Measurements from ENCODE around the gene SV2C. TPM values are rescaled to one million over a fixed set of nuclear protein-coding genes. Genes with fewer than 3 reads are reported as not detected.

Gene SV2C
- total RNA-seq, 4 donors from 2014 or later, result 0.18 to 0.85 (median 0.27) TPM; not detected in 1

DNA sequence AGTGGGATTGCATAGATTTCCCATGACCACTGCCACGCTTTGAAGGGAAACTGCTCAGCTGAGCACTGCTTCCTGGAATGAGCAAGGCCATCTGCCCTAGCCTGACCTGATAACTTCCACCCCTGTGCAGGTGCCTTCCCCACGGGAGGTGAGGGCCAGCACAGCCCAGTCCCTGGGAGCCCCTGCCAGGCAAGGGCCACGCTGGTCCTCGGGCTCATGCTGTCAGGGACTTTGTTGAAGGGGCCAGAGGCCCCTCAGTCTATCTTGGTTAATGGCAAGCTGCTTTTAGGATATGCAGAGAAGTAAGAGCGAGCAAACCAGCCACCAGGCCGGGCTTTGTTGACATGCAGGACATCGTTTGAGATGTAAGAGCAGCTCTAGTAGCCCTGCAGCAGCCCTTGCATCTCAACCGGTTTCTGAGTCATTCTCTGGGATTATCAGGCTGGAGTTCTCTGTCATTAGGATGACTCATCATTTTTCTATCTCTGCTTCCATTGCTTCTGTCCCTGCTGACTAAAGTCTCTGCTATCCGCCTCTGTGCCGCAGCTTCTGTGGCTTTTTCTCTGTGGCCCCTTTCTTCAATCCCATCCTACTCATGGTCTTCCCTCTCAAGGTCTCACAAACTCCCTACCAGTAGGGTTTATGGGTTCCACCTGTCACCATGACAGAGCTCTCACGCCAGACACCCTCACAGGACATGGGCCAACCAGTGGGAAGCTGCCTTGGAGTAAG, 289.3 kb downstream of the SV2C start:
- no peaks in the 10 kb centered on the region for H3K9me3 ChIP-seq
- H3K27ac ChIP-seq, result no peak overlapping the region
- TF ChIP-seq CTCF (IDR thresholded peaks at IDR 0.05), result no peak
- no peak for TF ChIP-seq POLR2A (IDR thresholded peaks at IDR 0.05)
- no peaks in the 10 kb centered on the region for H3K36me3 ChIP-seq
- DNase-seq, result peak in 1 of 3 donors; percentile 57
- H3K4me3 ChIP-seq, result no peak overlapping the region
- H3K27me3 ChIP-seq, result no peaks in the 10 kb centered on the region
- H3K4me1 ChIP-seq, result no peaks in the 10 kb centered on the region

GRCh38 chr5:76376148-76376865, 293.1 kb downstream of the SV2C start:
- no peak for TF ChIP-seq POLR2A (IDR thresholded peaks at IDR 0.05)
- TF ChIP-seq CTCF (IDR thresholded peaks at IDR 0.05), result no peak
- DNase-seq, result no peak
- Histone ChIP-seq H3K4me3 (no peak overlapping the region), H3K4me1 (peaks cover 0 to 14% (median 0%) of the 10 kb centered on the region in 4 donors), H3K27ac (no peak overlapping the region), H3K9me3 (no peaks in the 10 kb centered on the region), H3K27me3 (no peaks in the 10 kb centered on the region), H3K36me3 (no peaks in the 10 kb centered on the region)

- TF ChIP-seq POLR2A (IDR thresholded peaks at IDR 0.05), result no peak
- TF ChIP-seq CTCF (IDR thresholded peaks at IDR 0.05), result no peak
- Histone ChIP-seq H3K9me3 (no peaks in the 10 kb centered on the region), H3K27me3 (no peaks in the 10 kb centered on the region), H3K4me1 (peaks cover 0 to 14% (median 0%) of the 10 kb centered on the region in 4 donors), H3K36me3 (no peaks in the 10 kb centered on the region), H3K27ac (no peak overlapping the region), H3K4me3 (no peak overlapping the region)
- DNase-seq, result no peak
Observed at GRCh38 chr5:76376866-76377230, 293.7 kb downstream of the SV2C start.

DNA sequence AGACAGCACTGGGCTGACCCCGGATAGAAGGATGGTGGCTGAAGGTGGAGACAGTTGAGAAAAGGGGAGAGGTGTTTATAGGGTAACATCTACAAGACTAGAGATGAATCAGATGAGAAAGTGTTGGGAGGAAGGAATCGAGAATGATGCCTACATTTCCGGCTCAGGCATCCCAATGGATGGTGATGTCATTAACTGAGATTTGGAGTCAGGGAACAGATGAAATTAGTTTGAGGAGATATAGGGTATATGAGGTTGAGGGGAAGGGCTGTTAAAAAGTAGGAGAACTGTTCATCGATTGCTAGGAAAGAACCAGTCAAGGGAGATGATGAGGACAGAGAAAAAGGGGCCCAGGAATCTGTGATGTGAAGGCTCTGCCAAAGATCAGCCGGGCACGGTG, 295.2 kb downstream of the SV2C start:
- TF ChIP-seq CTCF (IDR thresholded peaks at IDR 0.05) (no peak), POLR2A (IDR thresholded peaks at IDR 0.05) (no peak)
- Histone ChIP-seq H3K27ac (no peak overlapping the region), H3K4me1 (peaks cover 0 to 14% (median 0%) of the 10 kb centered on the region in 4 donors), H3K9me3 (no peaks in the 10 kb centered on the region), H3K4me3 (no peak overlapping the region), H3K27me3 (no peaks in the 10 kb centered on the region), H3K36me3 (no peaks in the 10 kb centered on the region)
- DNase-seq, result no peak

GRCh38 chr5:76379316-76379715, 296.1 kb downstream of the SV2C start:
- H3K36me3 ChIP-seq, result no peaks in the 10 kb centered on the region
- no peak for TF ChIP-seq POLR2A (IDR thresholded peaks at IDR 0.05)
- TF ChIP-seq CTCF (IDR thresholded peaks at IDR 0.05), result no peak
- no peaks in the 10 kb centered on the region for H3K9me3 ChIP-seq
- H3K27me3 ChIP-seq, result no peaks in the 10 kb centered on the region
- no peak for DNase-seq
- H3K27ac ChIP-seq, result no peak overlapping the region
- peaks cover 0 to 14% (median 0%) of the 10 kb centered on the region in 4 donors for H3K4me1 ChIP-seq
- no peak overlapping the region for H3K4me3 ChIP-seq
